Activated CD8-positive, alpha-beta T cell treated with anti-CD3 and anti-CD28 coated beads for 36 hours (primary cell): Measurements from ENCODE around the gene EEF2K. TPM values are rescaled to one million over a fixed set of nuclear protein-coding genes. Genes with fewer than 3 reads are reported as not detected.
A peak's percentile ranks its signal among the peaks of the same experiment; 100 is the strongest.

Experiments
- ATAC-seq: fragments of 200-7000 bp; cut with Tn5 transposase; one replicate; pipeline ENCODE4 v1.10.0; 2021; ENCODE audit warnings: mild to moderate bottlenecking, moderate library complexity
- CTCF ChIA-PET: fragments of 350-600 bp; sonication (Branson Sonifier 250); formaldehyde crosslinking; loops from one replicate; lab custom pipeline; 2021; ENCODE audit warnings: antibody characterized with exemption; lab: Charles Lee
- POLR2A ChIA-PET: fragments of 350-600 bp; sonication (Branson Sonifier 250); formaldehyde crosslinking; loops from one replicate; lab custom pipeline; 2021; ENCODE audit warnings: antibody characterized with exemption; lab: Charles Lee
- DNase-seq: peaks from one replicate; pipeline ENCODE4 v3.0.0-alpha.2; 2020
- H3K27ac Mint-ChIP-seq: one replicate; pipeline ENCODE4 v1.8.0; 2021; ENCODE audit warnings: mild to moderate bottlenecking, mixed read lengths
- H3K27me3 Mint-ChIP-seq: one replicate; pipeline ENCODE4 v1.8.0; 2021; ENCODE audit warnings: mixed read lengths
- H3K36me3 Mint-ChIP-seq: one replicate; pipeline ENCODE4 v1.8.0; 2021; ENCODE audit warnings: low read depth, mixed read lengths
- H3K4me1 Mint-ChIP-seq: one replicate; pipeline ENCODE4 v1.8.0; 2021; ENCODE audit warnings: low read depth, mixed read lengths
- H3K4me3 Mint-ChIP-seq: one replicate; pipeline ENCODE4 v1.8.0; 2021; ENCODE audit warnings: mild to moderate bottlenecking, moderate library complexity, mixed read lengths
- H3K9me3 Mint-ChIP-seq: one replicate; pipeline ENCODE4 v1.8.0; 2021; ENCODE audit warnings: mixed read lengths
- intact Hi-C: fragments of 100-400 bp; cut with micrococcal nuclease; formaldehyde crosslinking; loops from one replicate; pipeline ENCODE4 v1.10.0; 2022
- total RNA-seq, 2 experiments: library from RNA; stranded (reverse); gene quantifications; one replicate each; pipeline ENCODE4 v1.2.3, GENCODE V29; 2021
- TF ChIP-seq, protein P1 (sequence below): fragments of 200-600 bp; IDR thresholded peaks from one replicate; pipeline ENCODE4 v1.8.0; 2022; ENCODE audit warnings: antibody characterized with exemption, mild to moderate bottlenecking

EEF2K gene
- total RNA-seq, 2 experiments from 2014 or later: 28.6 to 31.2 TPM

DNA sequence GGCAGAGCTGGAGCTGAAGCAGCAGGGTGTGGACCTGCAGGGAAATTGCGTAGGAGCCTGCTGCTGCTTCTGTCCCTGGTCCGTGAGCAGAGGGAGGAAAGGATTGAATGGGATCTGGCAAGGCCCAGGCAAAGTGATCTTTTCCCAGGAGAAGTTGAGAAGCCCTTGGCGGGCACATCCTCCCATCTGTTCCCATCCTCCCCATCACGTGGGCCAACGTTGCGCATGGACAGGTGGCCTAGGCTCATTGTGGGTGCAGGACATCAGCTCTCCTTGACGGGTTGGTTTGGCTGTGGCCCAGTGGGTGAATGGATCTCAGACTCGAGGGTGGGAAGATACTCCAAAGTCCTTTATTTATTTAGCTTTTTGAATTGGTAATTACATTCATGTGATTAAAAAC lies 61.7 kb downstream of the EEF2K start:
- ChIA-PET POLR2A (no interaction called here), CTCF (interaction anchor here (1.2 kb wide), 1 partner anchor 29 kb away, joined by 3 read pairs; no protein-coding TSS in a partner anchor)
- TF ChIP-seq, protein P1, sequence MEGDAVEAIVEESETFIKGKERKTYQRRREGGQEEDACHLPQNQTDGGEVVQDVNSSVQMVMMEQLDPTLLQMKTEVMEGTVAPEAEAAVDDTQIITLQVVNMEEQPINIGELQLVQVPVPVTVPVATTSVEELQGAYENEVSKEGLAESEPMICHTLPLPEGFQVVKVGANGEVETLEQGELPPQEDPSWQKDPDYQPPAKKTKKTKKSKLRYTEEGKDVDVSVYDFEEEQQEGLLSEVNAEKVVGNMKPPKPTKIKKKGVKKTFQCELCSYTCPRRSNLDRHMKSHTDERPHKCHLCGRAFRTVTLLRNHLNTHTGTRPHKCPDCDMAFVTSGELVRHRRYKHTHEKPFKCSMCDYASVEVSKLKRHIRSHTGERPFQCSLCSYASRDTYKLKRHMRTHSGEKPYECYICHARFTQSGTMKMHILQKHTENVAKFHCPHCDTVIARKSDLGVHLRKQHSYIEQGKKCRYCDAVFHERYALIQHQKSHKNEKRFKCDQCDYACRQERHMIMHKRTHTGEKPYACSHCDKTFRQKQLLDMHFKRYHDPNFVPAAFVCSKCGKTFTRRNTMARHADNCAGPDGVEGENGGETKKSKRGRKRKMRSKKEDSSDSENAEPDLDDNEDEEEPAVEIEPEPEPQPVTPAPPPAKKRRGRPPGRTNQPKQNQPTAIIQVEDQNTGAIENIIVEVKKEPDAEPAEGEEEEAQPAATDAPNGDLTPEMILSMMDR: no peak
- Mint-ChIP-seq H3K4me1 (peaks cover 15% of the 10 kb centered on the region), H3K36me3 (peaks cover 40% of the 10 kb centered on the region), H3K27ac (no peak overlapping the region), H3K9me3 (no peaks in the 10 kb centered on the region), H3K4me3 (no peak overlapping the region), H3K27me3 (no peaks in the 10 kb centered on the region)
- ATAC-seq (no peak), DNase-seq (no peak)
- intact Hi-C loops: no loop called here

DNA sequence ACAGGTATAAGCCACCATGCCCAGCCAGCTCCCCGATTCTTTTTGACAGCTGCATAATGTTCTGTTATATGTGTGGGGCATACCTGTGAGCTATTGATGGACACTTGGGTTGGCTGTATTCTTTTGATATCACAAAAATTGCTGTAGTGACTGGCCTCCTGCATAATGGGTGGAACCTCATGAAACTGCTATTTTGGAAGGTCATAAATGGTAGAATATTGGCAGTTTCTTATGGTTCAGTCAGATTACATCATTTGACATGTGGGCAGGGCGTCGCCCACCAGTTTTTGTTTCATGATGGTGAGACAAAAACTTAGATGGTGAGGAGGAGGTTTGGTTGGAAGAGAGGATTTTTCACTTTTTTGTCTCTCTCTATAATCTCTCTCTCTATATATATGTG lies 64.4 kb downstream of the EEF2K start:
- Mint-ChIP-seq H3K27me3 (no peaks in the 10 kb centered on the region), H3K4me1 (peaks cover 7% of the 10 kb centered on the region), H3K4me3 (no peak overlapping the region), H3K36me3 (peaks cover 39% of the 10 kb centered on the region), H3K27ac (peak overlapping the region; percentile 69), H3K9me3 (no peaks in the 10 kb centered on the region)
- POLR2A ChIA-PET: interaction anchor here (1.1 kb wide), 1 partner anchor 24 kb away, joined by 3 read pairs; no protein-coding TSS in a partner anchor
- ATAC-seq (no peak), DNase-seq (peak; percentile 50)
- TF ChIP-seq, protein P1: no peak
- CTCF ChIA-PET: interaction anchor here (0.9 to 1.4 kb wide), 2 partner anchors 10 to 15 kb away, joined by 3 read pairs; no protein-coding TSS in a partner anchor
- intact Hi-C loops: no loop called here

DNA sequence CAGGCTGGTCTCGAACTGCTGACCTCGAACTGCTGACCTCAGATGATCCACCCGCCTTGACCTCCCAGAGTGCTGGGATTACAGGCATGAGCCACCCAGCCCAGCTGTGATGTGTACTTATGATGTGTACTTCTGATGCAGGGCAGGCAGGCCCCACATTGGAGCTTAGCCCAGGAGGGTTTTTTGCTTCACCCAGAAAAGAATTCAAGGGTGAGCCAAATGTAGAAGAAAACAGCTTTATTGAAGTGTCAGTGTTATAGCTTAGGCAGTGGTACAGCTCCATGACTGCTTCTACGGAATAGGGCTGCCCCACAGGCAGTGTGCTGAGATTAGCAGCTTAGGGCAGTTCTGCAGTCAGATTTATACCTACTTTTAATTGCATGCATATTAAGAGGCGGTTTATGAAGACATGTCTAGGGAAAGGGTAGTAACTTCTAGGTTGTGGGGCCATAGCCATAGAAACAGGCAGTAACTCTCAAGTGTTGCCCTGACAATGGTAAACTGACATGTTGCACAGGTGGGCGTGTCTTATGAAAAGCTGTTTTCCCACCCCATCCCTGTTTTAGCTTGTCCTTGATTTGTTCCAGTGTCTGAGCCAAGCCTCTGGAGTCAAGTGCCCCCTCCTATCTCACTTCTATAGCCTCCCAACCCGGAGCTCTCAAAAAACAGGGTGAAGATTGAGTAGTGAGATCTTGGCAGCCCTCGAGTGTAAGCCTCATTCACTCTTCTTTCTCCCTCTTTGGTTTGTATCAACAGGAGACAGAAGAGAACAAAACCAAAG lies 67.0 kb downstream of the EEF2K start:
- intact Hi-C loops: no loop called here
- no peak for DNase-seq
- H3K4me1 Mint-ChIP-seq: peaks cover 7% of the 10 kb centered on the region
- no peaks in the 10 kb centered on the region for H3K9me3 Mint-ChIP-seq
- no peak for ATAC-seq
- POLR2A ChIA-PET: interaction anchor here (1.0 kb wide), 1 partner anchor 65 kb away, joined by 4 read pairs; no protein-coding TSS in a partner anchor
- H3K27me3 Mint-ChIP-seq: no peaks in the 10 kb centered on the region
- TF ChIP-seq, protein P1: no peak
- peaks cover 26% of the 10 kb centered on the region for H3K36me3 Mint-ChIP-seq
- CTCF ChIA-PET: interaction anchor here (0.6 kb wide), 1 partner anchor 390 kb away, joined by 3 read pairs; no protein-coding TSS in a partner anchor
- no peak overlapping the region for H3K27ac Mint-ChIP-seq
- H3K4me3 Mint-ChIP-seq: no peak overlapping the region

DNA sequence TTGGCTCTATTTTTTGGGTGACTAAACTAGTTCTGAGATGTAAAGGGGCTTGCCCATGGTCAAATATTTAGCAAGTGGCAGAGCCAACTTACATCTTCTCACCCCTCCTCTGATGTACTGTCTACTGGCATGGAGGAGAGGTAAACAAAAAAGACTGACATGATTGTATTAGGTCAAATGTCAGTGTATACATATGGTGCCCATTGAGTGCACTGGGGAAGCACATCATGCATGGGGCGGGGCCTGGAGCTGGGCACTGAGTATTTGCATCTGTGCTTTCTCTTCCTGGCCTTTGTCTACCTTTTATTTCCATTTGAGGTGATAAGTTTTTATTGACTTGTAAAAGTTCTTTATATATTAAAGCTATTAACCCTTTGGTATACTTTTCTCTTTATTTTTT lies 68.8 kb downstream of the EEF2K start:
- ChIA-PET POLR2A (interaction anchor here (0.6 kb wide), 1 partner anchor 716 kb away, joined by 6 read pairs; no protein-coding TSS in a partner anchor), CTCF (interaction anchor here (0.9 kb wide), 1 partner anchor 86 kb away, joined by 3 read pairs; no protein-coding TSS in a partner anchor)
- DNase-seq (no peak), ATAC-seq (no peak)
- Mint-ChIP-seq H3K4me3 (no peak overlapping the region), H3K9me3 (no peaks in the 10 kb centered on the region), H3K27ac (no peak overlapping the region), H3K36me3 (peaks cover 27% of the 10 kb centered on the region), H3K4me1 (peaks cover 7% of the 10 kb centered on the region), H3K27me3 (no peaks in the 10 kb centered on the region)
- intact Hi-C loops: no loop called here
- TF ChIP-seq, protein P1: no peak
